ENCODE measurements around the gene SRPK2.
"Not testable (repeated sequence)": the region's sequence is repeated elsewhere in the genome, so short reads cannot be mapped to it uniquely, and the experiment has no call there.

Gene SRPK2

DNA sequence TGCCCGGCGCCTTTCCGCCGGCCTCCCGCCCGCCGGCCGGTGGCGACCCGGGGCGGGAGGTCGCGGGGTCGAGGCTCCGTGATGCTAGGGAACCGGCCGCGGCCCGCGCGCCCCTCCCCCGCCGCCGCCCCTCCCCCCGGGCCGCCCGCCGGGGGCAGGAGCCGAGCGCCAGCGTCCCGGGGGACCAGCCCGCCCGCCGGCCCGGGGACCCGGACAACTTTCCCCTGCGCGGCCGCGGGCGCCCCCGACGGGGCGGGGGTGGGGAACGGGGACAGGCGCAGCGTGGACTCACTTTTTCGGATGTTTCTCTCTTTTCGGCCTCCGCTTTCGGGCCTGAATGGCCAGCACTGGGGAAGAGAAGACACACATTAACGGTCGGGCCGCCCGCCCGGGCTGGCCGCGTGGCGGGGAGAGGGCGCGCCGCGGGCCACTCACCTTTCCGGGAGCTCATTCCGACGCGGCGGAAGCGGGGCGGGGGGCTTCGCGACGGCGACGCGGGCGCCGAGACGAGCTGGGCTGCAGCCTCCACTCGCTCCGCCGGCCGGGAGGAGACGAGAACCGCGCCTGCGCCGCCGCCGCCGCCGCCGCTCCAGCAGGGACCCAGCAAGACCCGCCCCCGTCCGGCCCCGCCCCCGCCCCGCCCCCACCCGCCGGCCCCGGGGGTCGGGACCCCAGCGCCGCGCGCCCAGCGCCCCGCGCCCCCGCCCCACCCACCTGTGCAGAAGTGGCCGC lies at the start of gene SRPK2:
TSS of gene SRPK2 (minus strand) at position 566 of the 732 bp plus-strand sequence.
- peak; percentile 92 for DNase-seq

DNA sequence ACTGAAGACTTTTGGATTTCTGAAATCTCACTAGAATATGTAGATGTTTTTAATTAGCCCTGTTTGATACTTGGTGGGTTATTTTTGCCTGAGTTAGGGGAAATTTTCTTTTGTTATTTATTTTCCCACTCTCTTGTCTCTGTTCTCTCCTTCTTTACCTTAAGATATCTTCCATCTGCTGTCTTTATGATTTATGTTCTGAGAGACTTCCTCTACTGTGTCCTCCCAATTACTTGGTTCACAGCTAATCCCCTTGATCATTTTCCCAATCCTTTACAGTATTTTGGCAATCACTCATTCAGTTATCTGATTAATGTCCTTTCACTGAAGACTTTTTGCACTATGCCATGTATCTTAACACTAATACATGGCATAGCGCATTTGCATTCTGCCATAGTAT lies 49.5 kb upstream of the SRPK2 start:
- no peak for DNase-seq

- DNase-seq: not testable (repeated sequence)
Observed at GRCh38 chr7:105437356-105437755, 48.6 kb upstream of the SRPK2 start.

- DNase-seq: peak; percentile 18
Observed at GRCh38 chr7:105429746-105430612, 41.3 kb upstream of the SRPK2 start.

DNA sequence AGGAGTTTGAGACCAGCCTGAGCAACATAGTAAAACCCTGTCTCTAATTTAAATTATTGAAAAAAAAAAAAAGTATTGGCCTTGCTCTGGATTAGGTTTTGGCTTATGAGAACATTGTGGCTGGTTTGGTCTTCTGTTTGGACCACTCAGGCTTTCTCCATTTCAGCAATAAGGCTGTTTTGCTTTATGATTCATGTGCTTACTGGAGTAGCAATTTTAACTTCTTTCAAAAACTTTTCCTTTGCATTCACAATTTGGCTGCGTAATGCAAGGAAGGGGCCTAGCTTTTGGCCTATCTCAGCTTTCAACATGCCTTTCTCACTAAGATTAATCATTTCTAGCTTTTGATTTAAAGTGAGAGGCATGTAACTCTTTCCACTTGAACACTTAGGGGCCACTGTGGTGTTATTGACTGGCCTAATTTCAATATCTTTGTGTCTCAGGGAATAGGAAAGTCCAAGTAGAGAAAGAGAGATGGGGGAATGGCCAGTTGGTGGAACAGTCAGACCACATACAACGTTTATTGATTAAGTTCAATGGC lies 38.0 kb upstream of the SRPK2 start:
- no peak for DNase-seq

GRCh38 chr7:105423987-105424386 lies 35.3 kb upstream of the SRPK2 start:
- DNase-seq: no peak

- no peak for DNase-seq
Observed at GRCh38 chr7:105413887-105414437, 25.2 kb upstream of the SRPK2 start.

DNA sequence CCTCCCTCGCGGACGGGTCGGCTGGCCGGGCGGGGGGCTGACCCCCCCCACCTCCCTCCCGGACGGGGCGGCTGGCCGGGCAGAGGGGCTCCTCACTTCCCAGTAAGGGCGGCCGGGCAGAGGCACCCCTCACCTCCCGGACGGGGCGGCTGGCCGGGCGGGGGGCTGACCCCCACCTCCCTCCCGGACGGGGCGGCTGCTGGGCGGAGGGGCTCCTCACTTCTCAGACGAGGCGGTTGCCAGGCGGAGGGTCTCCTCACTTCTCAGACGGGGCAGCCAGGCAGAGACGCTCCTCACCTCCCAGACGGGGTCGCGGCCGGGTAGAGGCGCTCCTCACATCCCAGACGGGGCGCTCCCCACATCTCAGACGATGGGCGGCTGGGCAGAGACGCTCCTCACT lies 22.1 kb upstream of the SRPK2 start:
- not testable (repeated sequence) for DNase-seq

DNA sequence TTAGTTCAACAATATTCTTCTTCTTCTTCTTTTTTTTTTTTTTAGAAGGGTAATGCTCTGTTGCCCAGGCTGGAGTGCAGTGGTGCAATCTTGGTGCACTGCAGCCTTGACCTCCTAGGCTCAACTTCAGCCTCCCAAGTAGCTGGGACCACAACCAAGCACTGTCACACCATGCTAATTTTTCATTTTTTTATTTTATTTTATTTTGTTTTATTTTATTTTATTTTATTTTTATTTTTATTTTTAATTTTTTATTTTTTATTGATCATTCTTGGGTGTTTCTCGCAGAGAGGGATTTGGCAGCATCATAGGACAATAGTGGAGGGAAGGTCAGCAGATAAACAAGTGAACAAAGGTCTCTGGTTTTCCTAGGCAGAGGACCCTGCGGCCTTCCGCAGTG lies 21.1 kb upstream of the SRPK2 start:
- DNase-seq: not testable (repeated sequence)

DNA sequence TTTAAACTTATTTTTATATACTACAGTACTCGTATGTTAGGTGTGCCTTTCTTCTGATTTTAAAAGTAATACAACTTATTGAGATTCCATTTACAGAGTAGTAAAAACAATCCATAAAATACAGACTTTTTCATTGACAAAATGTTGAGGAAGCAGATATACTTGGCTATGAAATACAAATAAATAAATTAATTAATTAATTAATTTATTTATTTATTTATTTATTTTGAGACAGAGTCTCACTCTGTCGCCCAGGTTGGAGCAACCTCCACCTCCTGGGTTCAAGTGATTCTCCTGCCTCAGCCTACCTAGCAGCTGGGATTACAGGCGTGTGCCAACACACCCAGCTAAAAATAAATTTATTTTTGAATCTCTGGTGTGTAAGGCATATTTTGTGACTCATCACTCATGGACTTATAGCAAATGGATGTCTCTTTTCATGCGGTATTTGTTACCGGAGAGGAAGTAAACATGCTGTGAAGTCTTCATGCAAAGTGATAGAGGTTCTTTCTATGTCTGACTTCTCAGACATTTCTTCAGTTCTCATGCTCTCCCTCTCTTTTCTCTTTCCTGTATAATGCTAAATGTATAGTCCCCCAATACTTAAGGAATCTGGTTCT lies 20.2 kb upstream of the SRPK2 start:
- DNase-seq: no peak

GRCh38 chr7:105403128-105403527 lies 14.4 kb upstream of the SRPK2 start:
- DNase-seq: no peak

DNA sequence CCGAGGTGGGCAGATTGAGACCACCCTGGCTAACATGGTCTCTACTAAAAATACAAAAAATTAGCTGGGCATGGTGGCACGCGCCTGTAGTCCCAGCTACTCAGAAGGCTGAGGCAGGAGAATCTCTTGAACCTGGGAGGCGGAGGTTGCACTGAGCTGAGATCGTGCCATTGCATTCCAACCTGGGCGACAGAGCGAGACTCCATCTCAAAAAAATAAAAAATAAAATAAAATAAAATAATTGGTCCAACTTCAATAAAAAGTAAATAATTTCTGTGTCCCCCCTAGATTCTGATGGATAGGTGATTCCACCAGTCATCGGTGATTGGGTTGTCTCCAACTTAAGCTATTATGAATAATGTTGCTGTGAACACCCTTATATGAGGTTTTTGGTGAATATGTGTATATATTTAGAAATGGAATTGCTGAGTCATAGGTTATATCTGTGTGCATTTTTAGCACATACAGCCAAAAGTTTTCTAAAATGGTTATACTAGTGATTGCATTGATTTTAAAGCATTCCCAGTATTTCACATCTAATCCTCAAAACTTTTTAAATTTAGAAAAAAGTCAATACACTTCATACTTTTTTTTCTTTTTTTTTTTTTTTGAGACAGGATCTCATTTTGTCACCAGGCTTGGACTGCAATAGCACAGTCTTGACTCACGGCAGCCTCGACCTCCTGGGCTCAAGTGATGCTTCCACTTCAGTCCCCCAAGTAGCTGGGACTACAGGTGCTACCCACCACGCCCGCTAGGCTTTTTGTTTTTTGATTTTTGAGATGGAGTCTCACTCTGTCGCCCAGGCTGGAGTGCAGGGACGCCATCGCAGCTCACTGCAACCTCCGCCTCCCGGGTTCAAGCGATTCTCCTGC lies 13.7 kb upstream of the SRPK2 start:
- DNase-seq: no peak

DNA sequence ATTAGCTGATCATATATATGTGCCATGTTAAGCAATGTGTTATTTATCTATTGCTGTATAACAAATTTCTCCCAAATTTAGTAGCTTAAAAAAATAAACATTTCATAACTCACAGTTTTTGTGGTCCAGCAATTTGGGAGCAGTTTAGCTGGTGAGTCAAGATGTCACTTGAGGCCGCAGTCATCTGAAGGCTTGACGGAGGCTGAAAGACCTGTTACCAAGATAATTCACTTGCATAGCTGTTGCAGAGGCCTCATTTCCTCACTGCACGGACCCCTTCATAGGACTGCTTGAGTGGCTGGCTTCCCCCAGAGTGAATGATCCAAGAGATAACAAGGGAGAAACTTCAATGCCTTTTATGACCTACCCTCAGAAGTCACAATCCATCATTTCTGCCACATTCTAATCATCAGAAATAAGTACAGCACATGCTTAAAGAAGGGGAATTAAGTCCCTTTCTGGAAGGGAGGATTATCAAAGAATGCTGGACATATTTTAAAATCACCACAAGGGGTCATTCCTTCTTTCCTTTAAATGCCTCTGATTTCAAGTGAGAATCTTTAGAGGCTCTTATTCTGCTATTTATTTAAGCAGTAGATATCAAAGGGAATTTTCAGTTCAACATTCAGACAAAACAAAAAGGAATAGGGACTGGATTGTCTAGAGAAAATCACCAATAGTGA lies 10.5 kb upstream of the SRPK2 start:
- peak; percentile 38 for DNase-seq

GRCh38 chr7:105396566-105396965 lies 7.8 kb upstream of the SRPK2 start:
- DNase-seq: no peak

GRCh38 chr7:105391429-105391828 lies 2.7 kb upstream of the SRPK2 start:
- no peak for DNase-seq

DNA sequence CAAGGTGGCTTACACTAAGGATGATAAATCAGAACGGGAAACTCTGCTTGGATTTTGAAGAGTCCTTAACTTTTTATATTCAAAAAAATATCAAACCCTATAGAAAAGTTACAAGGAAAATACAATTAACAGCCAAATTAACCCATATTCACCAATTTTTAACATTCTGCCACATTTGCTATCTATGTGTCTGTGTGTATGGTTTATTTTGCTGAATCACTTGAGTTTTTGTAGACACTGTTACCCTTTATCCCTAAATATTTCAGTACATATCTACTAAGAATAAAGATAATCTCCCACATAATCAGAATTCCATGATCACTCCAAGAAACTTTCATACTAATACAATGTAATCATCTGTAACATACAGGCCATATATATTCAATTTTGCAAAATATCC lies 1.2 kb upstream of the SRPK2 start:
- no peak for DNase-seq

DNA sequence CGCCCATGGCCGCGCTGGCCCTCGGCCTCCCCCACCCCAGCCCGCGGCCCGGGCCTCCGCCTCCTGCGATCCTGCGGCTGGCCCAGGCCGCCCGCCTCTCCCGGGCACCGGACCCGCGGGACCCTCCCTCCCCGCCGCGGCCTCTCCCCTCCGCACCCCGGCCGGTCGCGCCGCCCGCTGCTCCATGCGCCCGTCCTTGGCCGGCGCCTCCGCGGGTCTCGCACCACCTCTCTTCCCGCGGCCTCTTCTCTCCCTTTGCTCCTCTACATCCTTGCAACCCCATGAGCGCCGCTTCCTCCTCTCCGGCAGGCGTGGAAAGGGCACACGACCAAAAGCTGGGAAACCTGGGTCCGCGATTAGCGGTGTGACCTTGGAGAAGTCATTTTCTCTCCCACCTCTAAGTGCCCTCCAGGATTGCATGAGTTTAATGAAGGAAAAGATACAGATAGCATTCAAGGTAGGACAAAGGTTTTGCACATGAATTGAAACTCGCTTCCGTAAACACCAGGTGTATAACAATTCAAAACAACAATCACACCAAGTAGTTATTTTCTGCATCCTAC lies 448 bp upstream of the SRPK2 start:
- DNase-seq: peak; percentile 90

- peak; percentile 86 for DNase-seq
Observed at GRCh38 chr7:105387508-105388355, 989 bp downstream of the SRPK2 start.

DNA sequence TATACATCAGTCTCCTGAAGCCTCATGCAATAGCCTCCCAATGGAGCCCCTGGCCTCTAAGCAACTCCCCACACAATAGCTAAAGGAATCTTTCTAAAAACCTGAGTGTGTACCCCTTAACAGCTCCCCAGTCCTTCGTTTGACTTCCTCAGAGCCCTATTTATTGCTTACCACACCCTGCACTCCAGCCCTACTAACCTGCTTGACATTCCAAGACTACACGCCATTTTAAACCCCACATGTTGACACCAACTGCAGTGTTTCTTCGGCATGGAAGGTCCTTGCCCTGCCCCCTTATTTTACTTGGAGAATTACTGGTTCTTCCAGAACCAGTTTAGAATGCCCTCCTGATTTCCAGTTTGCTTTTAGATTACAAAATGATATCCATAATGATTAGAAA lies 10.8 kb downstream of the SRPK2 start:
- DNase-seq: no peak

GRCh38 chr7:105376908-105377533 lies 11.7 kb downstream of the SRPK2 start:
- no peak for DNase-seq

All from eye (tissue), 1 donor.